B cell (primary cell): ENCODE data around the gene MTHFS. TPM values are rescaled to one million over a fixed set of nuclear protein-coding genes. Genes with fewer than 3 reads are reported as not detected.

Experiments used
- ATAC-seq: fragments of 200-7000 bp; cut with Tn5 transposase; one replicate; pipeline ENCODE4 v1.10.0; 2021; ENCODE audit warnings: low read depth, mild to moderate bottlenecking, moderate number of reproducible peaks, moderate library complexity
- CTCF ChIA-PET: fragments of 350-600 bp; sonication (Branson Sonifier 250); formaldehyde crosslinking; loops from one replicate; lab custom pipeline; 2021; ENCODE audit warnings: antibody characterized with exemption, inconsistent platforms; lab: Charles Lee
- POLR2A ChIA-PET: fragments of 350-600 bp; sonication (Branson Sonifier 250); formaldehyde crosslinking; loops from one replicate; lab custom pipeline; 2021; ENCODE audit warnings: antibody characterized with exemption; lab: Charles Lee
- DNase-seq: peaks from one replicate; pipeline ENCODE4 v3.0.0; 2013
- H2AFZ ChIP-seq: 2 replicates; pipeline ENCODE4 v1.6.1; 2012; ENCODE audit warnings: mild to moderate bottlenecking, low read depth, low read length; ENCODE audit not compliant: insufficient read depth, poor library complexity, severe bottlenecking
- H3K27ac ChIP-seq, 2 donors: 1 replicate in 1 of 2; 2 replicates in 1 of 2; pipeline ENCODE4 v1.5.1; 2012 to 2013; ENCODE audit warnings: low read length in 2 of 2, mild to moderate bottlenecking in 2 of 2, moderate library complexity in 1 of 2
- H3K27me3 ChIP-seq, 4 experiments: fragments of 200-600 bp in 1 of 4; sonication (generic) in 1 of 4; replicated peaks in 1 of 4; 1 replicate in 2 of 4; 2 replicates in 2 of 4; pipeline versions ENCODE4 v1.6.1 to v1.7.0; 2013 to 2016; ENCODE audit warnings: low read length in 3 of 4, mild to moderate bottlenecking in 2 of 4, mixed read lengths in 1 of 4, moderate library complexity in 1 of 4; ENCODE audit not compliant: insufficient read depth in 4 of 4, control insufficient read depth in 3 of 4; ENCODE audit errors: control extremely low read depth in 1 of 4
- H3K36me3 ChIP-seq, 2 experiments: replicated peaks in 1 of 2; 1 replicate in 1 of 2; 2 replicates in 1 of 2; pipeline versions ENCODE4 v1.6.1 to v1.7.1; 2013; ENCODE audit warnings: low read length in 1 of 2; ENCODE audit not compliant: insufficient read depth in 2 of 2, control insufficient read depth in 1 of 2; ENCODE audit errors: control extremely low read depth in 1 of 2, extremely low read depth in 1 of 2
- H3K4me1 ChIP-seq, 2 donors: fragments of 200-600 bp in 1 of 2; sonication (generic) in 1 of 2; 1 replicate in 1 of 2; 2 replicates in 1 of 2; pipeline versions ENCODE4 v1.5.1 to v1.6.1; 2013 to 2017; ENCODE audit warnings: low read length in 2 of 2; ENCODE audit not compliant: control insufficient read depth in 2 of 2, insufficient read depth in 2 of 2
- H3K4me2 ChIP-seq: replicated peaks from 2 replicates; pipeline ENCODE3; 2012; ENCODE audit warnings: mild to moderate bottlenecking, low read depth, low read length; ENCODE audit not compliant: poor library complexity, severe bottlenecking
- H3K4me3 ChIP-seq, 5 experiments: fragments of 200-600 bp in 1 of 5; sonication (generic) in 1 of 5; 1 replicate in 3 of 5; 2 replicates in 2 of 5; pipeline versions ENCODE4 v1.5.1 to v1.7.0; 2011 to 2016; ENCODE audit warnings: low read length in 4 of 5, mild to moderate bottlenecking in 4 of 5, low read depth in 2 of 5, control low read depth in 1 of 5, moderate library complexity in 1 of 5; ENCODE audit not compliant: insufficient read depth in 1 of 5; ENCODE audit errors: control extremely low read depth in 1 of 5, extremely low read depth in 1 of 5
- H3K79me2 ChIP-seq: fragments of 200-600 bp; sonication (generic); one replicate; pipeline ENCODE4 v1.6.0; 2016; ENCODE audit warnings: low read length; ENCODE audit not compliant: control insufficient read depth, insufficient read depth
- H3K9ac ChIP-seq: fragments of 200-600 bp; sonication (generic); 2 replicates; pipeline ENCODE4 v1.6.1; 2017; ENCODE audit warnings: mild to moderate bottlenecking, low read length, moderate library complexity
- H3K9me3 ChIP-seq, 3 donors: one replicate each; pipeline versions ENCODE4 v1.6.1 to v1.7.1; 2013; ENCODE audit warnings: low read length in 2 of 3; ENCODE audit not compliant: control insufficient read depth in 2 of 3, insufficient read depth in 1 of 3; ENCODE audit errors: control extremely low read depth in 1 of 3
- H4K20me1 ChIP-seq: 2 replicates; pipeline ENCODE4 v1.6.0; 2012; ENCODE audit warnings: mild to moderate bottlenecking, low read length; ENCODE audit not compliant: insufficient read depth, control insufficient read depth, poor library complexity, severe bottlenecking
- H3K27ac Mint-ChIP-seq: one replicate; pipeline ENCODE4 v1.8.0; 2021; ENCODE audit warnings: mixed read lengths
- H3K27me3 Mint-ChIP-seq: one replicate; pipeline ENCODE4 v1.8.0; 2021; ENCODE audit warnings: mixed read lengths
- H3K4me1 Mint-ChIP-seq: one replicate; pipeline ENCODE4 v1.8.0; 2021; ENCODE audit warnings: mixed read lengths
- H3K4me3 Mint-ChIP-seq: one replicate; pipeline ENCODE4 v1.8.0; 2021; ENCODE audit warnings: mixed read lengths
- H3K9me3 Mint-ChIP-seq: one replicate; pipeline ENCODE4 v1.8.0; 2022; ENCODE audit warnings: mixed read lengths; ENCODE audit not compliant: insufficient read depth
- EZH2 ChIP-seq: IDR thresholded peaks from 2 replicates; pipeline ENCODE4 v1.6.1; 2012; ENCODE audit warnings: borderline replicate concordance, low read depth, mild to moderate bottlenecking, moderate library complexity, low read length; ENCODE audit not compliant: insufficient read depth, poor library complexity, severe bottlenecking
- WGBS: methylation state at CpG from one replicate; pipeline ENCODE4 v1.1.5; 2013; ENCODE audit warnings: missing lambda C conversion rate; ENCODE audit not compliant: insufficient coverage; 5-methylcytosine and 5-hydroxymethylcytosine counted together
- intact Hi-C: fragments of 100-400 bp; cut with micrococcal nuclease; formaldehyde crosslinking; loops from one replicate; pipeline ENCODE4 v1.10.0; 2022
- polyA plus RNA-seq: library from polyadenylated mRNA; depleted of rRNA; stranded (reverse); fragments of >200 nt; gene quantifications from 2 replicates; pipeline ENCODE4 v1.2.3, GENCODE V29; 2012
- total RNA-seq, 2 donors: library from RNA; stranded (reverse); fragments of 120-200 nt in 1 of 2; gene quantifications; 1 replicate in 1 of 2; 2 replicates in 1 of 2; pipeline versions ENCODE4 v1.2.3 to v1.2.4, GENCODE V29; 2013 to 2022
- TF ChIP-seq, protein P1 (sequence below): fragments of 200-600 bp; IDR thresholded peaks from one replicate; pipeline ENCODE4 v1.8.0; 2022; ENCODE audit warnings: antibody characterized with exemption, mild to moderate bottlenecking

The MTHFS gene
- total and polyA plus RNA-seq, 2 donors (not counting 1 experiment from before 2014, with no cell fraction given): 20.1 to 20.9 TPM

- Histone ChIP-seq H3K9me3 (no peaks in the 10 kb centered on the region), H3K79me2 (peaks cover 27% of the 10 kb centered on the region), H3K36me3 (peaks cover 10 to 19% of the 10 kb centered on the region in 2 experiments), H2AFZ (no peak overlapping the region), H3K27me3 (no peaks in the 10 kb centered on the region), H4K20me1 (peaks cover 5% of the 10 kb centered on the region), H3K4me3 (no peak overlapping the region), H3K9ac (no peak overlapping the region), H3K4me1 (peaks cover 0 to 3% of the 10 kb centered on the region in 2 donors), H3K4me2 (no peak overlapping the region), H3K27ac (no peak overlapping the region)
- Mint-ChIP-seq H3K9me3 (no peaks in the 10 kb centered on the region), H3K27me3 (no peaks in the 10 kb centered on the region), H3K27ac (no peak overlapping the region), H3K4me3 (no peak overlapping the region), H3K4me1 (peaks cover 12% of the 10 kb centered on the region)
- TF ChIP-seq, protein P1, sequence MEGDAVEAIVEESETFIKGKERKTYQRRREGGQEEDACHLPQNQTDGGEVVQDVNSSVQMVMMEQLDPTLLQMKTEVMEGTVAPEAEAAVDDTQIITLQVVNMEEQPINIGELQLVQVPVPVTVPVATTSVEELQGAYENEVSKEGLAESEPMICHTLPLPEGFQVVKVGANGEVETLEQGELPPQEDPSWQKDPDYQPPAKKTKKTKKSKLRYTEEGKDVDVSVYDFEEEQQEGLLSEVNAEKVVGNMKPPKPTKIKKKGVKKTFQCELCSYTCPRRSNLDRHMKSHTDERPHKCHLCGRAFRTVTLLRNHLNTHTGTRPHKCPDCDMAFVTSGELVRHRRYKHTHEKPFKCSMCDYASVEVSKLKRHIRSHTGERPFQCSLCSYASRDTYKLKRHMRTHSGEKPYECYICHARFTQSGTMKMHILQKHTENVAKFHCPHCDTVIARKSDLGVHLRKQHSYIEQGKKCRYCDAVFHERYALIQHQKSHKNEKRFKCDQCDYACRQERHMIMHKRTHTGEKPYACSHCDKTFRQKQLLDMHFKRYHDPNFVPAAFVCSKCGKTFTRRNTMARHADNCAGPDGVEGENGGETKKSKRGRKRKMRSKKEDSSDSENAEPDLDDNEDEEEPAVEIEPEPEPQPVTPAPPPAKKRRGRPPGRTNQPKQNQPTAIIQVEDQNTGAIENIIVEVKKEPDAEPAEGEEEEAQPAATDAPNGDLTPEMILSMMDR: no peak
- TF ChIP-seq EZH2: no peak
- DNase-seq (no peak), ATAC-seq (no peak)
- POLR2A ChIA-PET: no interaction called here
- WGBS: no CpG with 5 or more reads among the region's 1 CpG
- intact Hi-C loops: no loop called here
- CTCF ChIA-PET: no interaction called here
These were observed 34.6 kb downstream of the MTHFS start for GRCh38 chr15:79862191-79862590.

- Histone ChIP-seq H3K27ac (no peak overlapping the region), H3K4me3 (no peak overlapping the region), H4K20me1 (peaks cover 5% of the 10 kb centered on the region), H3K36me3 (peaks cover 7 to 16% of the 10 kb centered on the region in 2 experiments), H3K79me2 (peaks cover 25% of the 10 kb centered on the region), H3K4me1 (peaks cover 0 to 3% of the 10 kb centered on the region in 2 donors), H3K4me2 (no peak overlapping the region), H3K9me3 (no peaks in the 10 kb centered on the region), H2AFZ (no peak overlapping the region), H3K27me3 (no peaks in the 10 kb centered on the region), H3K9ac (no peak overlapping the region)
- H3K27ac Mint-ChIP-seq: peak overlapping the region; percentile 28
- H3K27me3 Mint-ChIP-seq: no peaks in the 10 kb centered on the region
- ChIA-PET CTCF (interaction anchor here (0.7 kb wide), 1 partner anchor 107 kb away, joined by 4 read pairs; no protein-coding TSS in a partner anchor), POLR2A (no interaction called here)
- peaks cover 10% of the 10 kb centered on the region for H3K4me1 Mint-ChIP-seq
- DNase-seq (no peak), ATAC-seq (no peak)
- TF ChIP-seq, protein P1: no peak
- no peak for TF ChIP-seq EZH2
- no peaks in the 10 kb centered on the region for H3K9me3 Mint-ChIP-seq
- no peak overlapping the region for H3K4me3 Mint-ChIP-seq
- intact Hi-C loops: no loop called here
- 100% methylated on average over 1 of the region's 2 CpGs for WGBS
These were observed 36.2 kb downstream of the MTHFS start for GRCh38 chr15:79860661-79861060.
